Erythroblast (primary cell): ENCODE measurements around the gene GSK3A.

ENCODE experiments used
- GATA1 ChIP-seq: IDR thresholded peaks from 2 replicates; pipeline ENCODE4 v1.6.1; 2011; ENCODE audit warnings: low read depth, mild to moderate bottlenecking, control low read depth, low read length, moderate library complexity
- POLR2A ChIP-seq: IDR thresholded peaks from 2 replicates; pipeline ENCODE4 v1.6.1; 2011; ENCODE audit warnings: mild to moderate bottlenecking, low read length

GRCh38 chr19:42273407-42274064 is 31.1 kb upstream of the GSK3A start:
- TF ChIP-seq POLR2A (no peak), GATA1 (no peak)
